ENCODE measurements around the gene SLC17A9. TPM values are rescaled to one million over a fixed set of nuclear protein-coding genes. Genes with fewer than 3 reads are reported as not detected.

SLC17A9 gene
- total and polyA plus RNA-seq, 10 of the 15 experiments (the other 5 are each of a cell fraction or from before 2014, with no cell fraction given), result 0.72 to 74.1 (median 29.4) TPM

DNA sequence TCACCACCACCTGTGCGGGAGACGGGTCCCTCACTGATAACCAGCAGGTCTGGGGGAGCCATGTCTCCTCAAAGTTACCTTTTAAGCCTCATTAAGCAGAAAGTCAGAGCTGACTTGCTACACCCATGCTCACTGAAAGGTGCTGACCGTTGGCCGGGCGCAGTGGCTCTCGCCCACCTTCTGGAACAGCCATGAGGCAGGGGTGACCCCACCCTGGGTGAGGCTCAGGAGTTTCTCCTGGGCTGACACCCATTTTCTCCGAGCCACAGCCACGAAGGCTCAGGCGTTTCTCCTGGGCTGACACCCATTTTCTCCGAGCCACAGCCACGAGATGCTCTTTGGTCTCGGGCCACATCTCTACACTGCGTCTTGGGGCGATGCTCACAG is 44.1 kb downstream of the SLC17A9 start:
- no peaks in the 10 kb centered on the region for H3K4me1 ChIP-seq (ENCODE audit: control insufficient read depth, insufficient read depth, low read length)
- H3K79me2 ChIP-seq (ENCODE audit: control insufficient read depth, insufficient read depth, low read length), result no peaks in the 10 kb centered on the region
- peaks cover 0 to 4% of the 10 kb centered on the region in 2 experiments for H3K27me3 ChIP-seq (replicated peaks in 1 of 2; ENCODE audit: control insufficient read depth in 2 of 2, insufficient read depth in 2 of 2, low read length in 1 of 2)
- ATAC-seq (no peak), DNase-seq (ENCODE audit: low read depth, low spot score) (no peak), FAIRE-seq (no peak)
- intact Hi-C loops (cut with micrococcal nuclease; ENCODE audit: unreplicated experiment), result no loop called here
- ChIA-PET RAD21 (ENCODE audit: unreplicated experiment) (no interaction called here), POLR2A (no interaction called here), SMC1A (ENCODE audit: uncharacterized antibody, unreplicated experiment) (no interaction called here), CTCF (no interaction called here)
- H3K4me2 ChIP-seq (ENCODE audit: control insufficient read depth, insufficient read depth), result no peak overlapping the region
- BruUV-seq (replicated peaks), result no TSS peak
- no peak overlapping the region for H3K27ac ChIP-seq (ENCODE audit: control insufficient read depth, insufficient read depth)
- H3K9ac ChIP-seq (ENCODE audit: control insufficient read depth, insufficient read depth, low read length), result no peak overlapping the region
- WGBS (ENCODE audit: insufficient coverage, insufficient replicate concordance, low lambda C conversion rate, missing lambda C conversion rate), result 59% methylated on average over 14 of the region's 14 CpGs
- H3K9me3 ChIP-seq (replicated peaks; ENCODE audit: control insufficient read depth, insufficient read depth, low read length), result no peaks in the 10 kb centered on the region
- H3K36me3 ChIP-seq (ENCODE audit: control insufficient read depth in 2 of 2, insufficient read depth in 2 of 2, low read length in 1 of 2), result no peaks in the 10 kb centered on the region
- in situ Hi-C loops (cut with MboI), result no loop called here
- H4K20me1 ChIP-seq (ENCODE audit: control insufficient read depth, insufficient read depth), result no peaks in the 10 kb centered on the region; the same call in 1 of the 2 replicates
- H2AFZ ChIP-seq (ENCODE audit: control insufficient read depth, low read depth, low read length), result no peak overlapping the region
- no peak overlapping the region for H3K4me3 ChIP-seq
- no peak for TF ChIP-seq BMI1 (IDR thresholded peaks at IDR 0.05; ENCODE audit: borderline replicate concordance)
- TF ChIP-seq SRF (IDR thresholded peaks at IDR 0.05; ENCODE audit: low read depth in 2 of 2, low read length in 2 of 2), result no peak
- TF ChIP-seq NFYB (IDR thresholded peaks at IDR 0.05; ENCODE audit: insufficient read depth, low read depth, low read length), result no peak
- no peak for TF ChIP-seq SIN3A (IDR thresholded peaks at IDR 0.05; ENCODE audit: low read depth, low read length)
- no peak for TF ChIP-seq RAD51 (IDR thresholded peaks at IDR 0.05)
- no peak for TF ChIP-seq CUX1 (IDR thresholded peaks at IDR 0.05; ENCODE audit: insufficient replicate concordance, low read depth, low read length)
- no peak for TF ChIP-seq TCF12 (IDR thresholded peaks at IDR 0.05; ENCODE audit: low read depth, low read length)
- TF ChIP-seq NKRF (conservative IDR thresholded peaks at IDR 0.05), result no peak
- no peak for TF ChIP-seq MEF2B (IDR thresholded peaks at IDR 0.05; ENCODE audit: partially characterized antibody, poor library complexity, severe bottlenecking)
- no peak for TF ChIP-seq DPF2 (IDR thresholded peaks at IDR 0.05)
- TF ChIP-seq ZBTB4 (CRISPR knock-in tag; IDR thresholded peaks at IDR 0.05), result no peak
- no peak for TF ChIP-seq IKZF2 (IDR thresholded peaks at IDR 0.05)
- no peak for TF ChIP-seq SMAD5 (IDR thresholded peaks at IDR 0.05; ENCODE audit: low read depth)
